ENCODE results near the gene CYSRT1. TPM values are rescaled to one million over a fixed set of nuclear protein-coding genes. Genes with fewer than 3 reads are reported as not detected.

Gene CYSRT1
- total RNA-seq, 1 donor from 2014 or later, result 0.27 TPM

GRCh38 chr9:137191691-137192447 is 33.1 kb upstream of the CYSRT1 start:
- peaks cover 35% of the 10 kb centered on the region for H3K36me3 ChIP-seq
- no peak overlapping the region for H3K4me3 ChIP-seq
- no peaks in the 10 kb centered on the region for H3K9me3 ChIP-seq (replicated peaks)
- no peak for TF ChIP-seq CTCF (IDR thresholded peaks at IDR 0.05; ENCODE audit: borderline replicate concordance)
- H3K4me1 ChIP-seq, result peaks cover 89% of the 10 kb centered on the region
- H3K27ac ChIP-seq (replicated peaks), result peak overlapping the region; percentile 100
- H3K27me3 ChIP-seq (ENCODE audit: low read depth), result no peaks in the 10 kb centered on the region
- DNase-seq, result no peak
- intact Hi-C loops (cut with micrococcal nuclease), result no loop called here

- Histone ChIP-seq H3K9me3 (replicated peaks) (no peaks in the 10 kb centered on the region), H3K4me3 (no peak overlapping the region), H3K27me3 (ENCODE audit: low read depth) (no peaks in the 10 kb centered on the region), H3K36me3 (peaks cover 30% of the 10 kb centered on the region), H3K27ac (replicated peaks) (peak overlapping the region; percentile 92), H3K4me1 (peaks cover 89% of the 10 kb centered on the region)
- TF ChIP-seq CTCF (IDR thresholded peaks at IDR 0.05; ENCODE audit: borderline replicate concordance), result no peak
- intact Hi-C loops (cut with micrococcal nuclease), result no loop called here
- no peak for DNase-seq
These were observed 32.6 kb upstream of the CYSRT1 start for GRCh38 chr9:137192448-137192780.

- Histone ChIP-seq H3K27me3 (ENCODE audit: low read depth) (no peaks in the 10 kb centered on the region), H3K4me1 (peaks cover 89% of the 10 kb centered on the region), H3K4me3 (no peak overlapping the region), H3K36me3 (peaks cover 29% of the 10 kb centered on the region), H3K9me3 (replicated peaks) (no peaks in the 10 kb centered on the region), H3K27ac (replicated peaks) (peak overlapping the region; percentile 92)
- no peak for DNase-seq
- intact Hi-C loops (cut with micrococcal nuclease), result no loop called here
- TF ChIP-seq CTCF (IDR thresholded peaks at IDR 0.05; ENCODE audit: borderline replicate concordance), result no peak
These were observed 32.1 kb upstream of the CYSRT1 start for GRCh38 chr9:137192859-137193258.

- intact Hi-C loops (cut with micrococcal nuclease), result no loop called here
- Histone ChIP-seq H3K4me3 (peak overlapping the region; percentile 51), H3K36me3 (peaks cover 29% of the 10 kb centered on the region), H3K4me1 (peaks cover 91% of the 10 kb centered on the region), H3K9me3 (replicated peaks) (no peaks in the 10 kb centered on the region), H3K27me3 (ENCODE audit: low read depth) (no peaks in the 10 kb centered on the region), H3K27ac (replicated peaks) (peak overlapping the region; percentile 92)
- TF ChIP-seq CTCF (IDR thresholded peaks at IDR 0.05; ENCODE audit: borderline replicate concordance), result no peak
- DNase-seq, result no peak
These were observed 31.2 kb upstream of the CYSRT1 start for GRCh38 chr9:137193771-137194170.

GRCh38 chr9:137194388-137194787 is 30.6 kb upstream of the CYSRT1 start:
- no peak for TF ChIP-seq CTCF (IDR thresholded peaks at IDR 0.05; ENCODE audit: borderline replicate concordance)
- peaks cover 91% of the 10 kb centered on the region for H3K4me1 ChIP-seq
- DNase-seq, result peak; percentile 87

More at GRCh38 chr9:137194388-137194787, 30.6 kb upstream of the CYSRT1 start:
- Histone ChIP-seq H3K27ac (replicated peaks) (peak overlapping the region; percentile 92), H3K27me3 (ENCODE audit: low read depth) (no peaks in the 10 kb centered on the region), H3K4me3 (peak overlapping the region; percentile 51), H3K36me3 (peaks cover 29% of the 10 kb centered on the region), H3K9me3 (replicated peaks) (no peaks in the 10 kb centered on the region)
- intact Hi-C loops (cut with micrococcal nuclease), result no loop called here
